LHCN-M2 (cell line): ENCODE measurements around the gene CABP5. TPM values are rescaled to one million over a fixed set of nuclear protein-coding genes. Genes with fewer than 3 reads are reported as not detected.
"Not testable (repeated sequence)": the region's sequence is repeated elsewhere in the genome, so short reads cannot be mapped to it uniquely, and the experiment has no call there.

Experiments used
- DNase-seq: peaks from one replicate; pipeline ENCODE4 v3.0.0-alpha.2; 2012; ENCODE audit warnings: low read depth
- polyA plus RNA-seq: library from polyadenylated mRNA; unstranded; fragments of >200 nt; gene quantifications from one replicate; pipeline ENCODE4 v1.2.1, GENCODE V29; 2012; ENCODE audit warnings: missing spikeins
- total RNA-seq: library from RNA; depleted of rRNA; stranded (reverse); fragments of >200 nt; gene quantifications from 2 replicates; pipeline ENCODE4 v1.2.3, GENCODE V29; 2014; rRNA removed

Gene CABP5
- not detected in 2 replicates for total RNA-seq
- not detected for polyA plus RNA-seq

GRCh38 chr19:48043675-48044258 is at the start of gene CABP5:
Gene CABP5, minus strand, starts transcription at chr19:48044079. Its CDS starts 157 bp downstream, at chr19:48043922.
- DNase-seq, result no peak

- DNase-seq, result peak; percentile 81
Observed at GRCh38 chr19:48091111-48091718, 47.3 kb upstream of the CABP5 start.

GRCh38 chr19:48090281-48090802 is 46.5 kb upstream of the CABP5 start:
- no peak for DNase-seq

GRCh38 chr19:48088991-48089390 is 45.1 kb upstream of the CABP5 start:
- not testable (repeated sequence) for DNase-seq

- no peak for DNase-seq
Observed at GRCh38 chr19:48085904-48086864, 42.3 kb upstream of the CABP5 start.

- DNase-seq, result no peak
Observed at GRCh38 chr19:48085076-48085475, 41.2 kb upstream of the CABP5 start.

GRCh38 chr19:48081106-48081505 is 37.2 kb upstream of the CABP5 start:
- DNase-seq, result no peak

- not testable (repeated sequence) for DNase-seq
Observed at GRCh38 chr19:48070177-48070769, 26.4 kb upstream of the CABP5 start.

- DNase-seq, result no peak
Observed at GRCh38 chr19:48069435-48069834, 25.6 kb upstream of the CABP5 start.

GRCh38 chr19:48064509-48064908 is 20.6 kb upstream of the CABP5 start:
- DNase-seq, result no peak

GRCh38 chr19:48061401-48062344 is 17.8 kb upstream of the CABP5 start:
- no peak for DNase-seq

- DNase-seq, result no peak
Observed at GRCh38 chr19:48060381-48060780, 16.5 kb upstream of the CABP5 start.

- no peak for DNase-seq
Observed at GRCh38 chr19:48059331-48059730, 15.5 kb upstream of the CABP5 start.

GRCh38 chr19:48053856-48054255 is 10.0 kb upstream of the CABP5 start:
- DNase-seq, result no peak

GRCh38 chr19:48053076-48053475 is 9.2 kb upstream of the CABP5 start:
- no peak for DNase-seq

- DNase-seq, result no peak
Observed at GRCh38 chr19:48051335-48052033, 7.6 kb upstream of the CABP5 start.

- no peak for DNase-seq
Observed at GRCh38 chr19:48044561-48044960, 682 bp upstream of the CABP5 start.

- no peak for DNase-seq
Observed at GRCh38 chr19:48041877-48042580, 1.9 kb downstream of the CABP5 start.

- DNase-seq, result no peak
Observed at GRCh38 chr19:48036765-48037164, 7.1 kb downstream of the CABP5 start.
